T47D (cell line): ENCODE measurements around the gene IL17RE.
"Not testable (repeated sequence)": the region's sequence is repeated elsewhere in the genome, so short reads cannot be mapped to it uniquely, and the experiment has no call there.

Experiments used
- DNase-seq, 2 experiments: peaks; one replicate each; pipeline versions ENCODE4 v3.0.0 to v3.0.0-alpha.2; 2011 to 2012; ENCODE audit warnings: low read depth in 1 of 2, low spot score in 1 of 2
- JUND ChIP-seq: IDR thresholded peaks from 2 replicates; pipeline ENCODE4 v1.6.1; 2012; ENCODE audit warnings: low read depth
- in situ Hi-C: cut with HindIII; loops from 2 replicates; pipeline ENCODE4 v1.10.0; 2016; ENCODE audit warnings: low sequenced_read_pairs, low pct_unique_long_range_greater_than_20kb

The IL17RE gene

GRCh38 chr3:9934993-9935392 lies 32.3 kb downstream of the IL17RE start:
- TF ChIP-seq JUND: no peak
- no peak for DNase-seq
- in situ Hi-C loops: no loop called here

GRCh38 chr3:9935966-9936510 lies 33.4 kb downstream of the IL17RE start:
- in situ Hi-C loops: no loop called here
- TF ChIP-seq JUND: no peak
- no peak for DNase-seq

- in situ Hi-C loops: no loop called here
- DNase-seq: no peak
- no peak for TF ChIP-seq JUND
These were observed 35.0 kb downstream of the IL17RE start for GRCh38 chr3:9937486-9938238.

- DNase-seq: no peak
- in situ Hi-C loops: no loop called here
- no peak for TF ChIP-seq JUND
These were observed 36.3 kb downstream of the IL17RE start for GRCh38 chr3:9938966-9939365.

- in situ Hi-C loops, DNase-seq: not testable (repeated sequence)
These were observed 37.3 kb downstream of the IL17RE start for GRCh38 chr3:9939906-9940305.

- DNase-seq: no peak
- in situ Hi-C loops: no loop called here
- no peak for TF ChIP-seq JUND
These were observed 38.1 kb downstream of the IL17RE start for GRCh38 chr3:9940746-9941145.

- TF ChIP-seq JUND: no peak
- in situ Hi-C loops: no loop called here
- DNase-seq: no peak
These were observed 39.5 kb downstream of the IL17RE start for GRCh38 chr3:9942164-9942563.

GRCh38 chr3:9942934-9943690 lies 40.5 kb downstream of the IL17RE start:
- no peak for TF ChIP-seq JUND
- in situ Hi-C loops: no loop called here
- DNase-seq: no peak

GRCh38 chr3:9944271-9944670 lies 41.6 kb downstream of the IL17RE start:
- in situ Hi-C loops: no loop called here
- DNase-seq: no peak
- TF ChIP-seq JUND: no peak

GRCh38 chr3:9945358-9945757 lies 42.7 kb downstream of the IL17RE start:
- no peak for DNase-seq
- no peak for TF ChIP-seq JUND
- in situ Hi-C loops: no loop called here

GRCh38 chr3:9946112-9947024 lies 43.7 kb downstream of the IL17RE start:
- peak; percentile 78 to 92 for DNase-seq
- in situ Hi-C loops: no loop called here
- no peak for TF ChIP-seq JUND
